Measurements from ENCODE around the gene CNKSR2.

GRCh38 chrX:21437036-21437435, 62.8 kb downstream of the CNKSR2 start:
- no peak for TF ChIP-seq GATA3 (IDR thresholded peaks at IDR 0.05; ENCODE audit: low read depth, low read length)
- TF ChIP-seq GATA2 (IDR thresholded peaks at IDR 0.05; ENCODE audit: low read depth, low read length), result no peak
